ENCODE data around the gene CLEC1A. TPM values are rescaled to one million over a fixed set of nuclear protein-coding genes. Genes with fewer than 3 reads are reported as not detected.

The CLEC1A gene
- total RNA-seq, 8 experiments from 2014 or later: 0.18 to 24.9 (median 0.66) TPM; not detected in 1

DNA sequence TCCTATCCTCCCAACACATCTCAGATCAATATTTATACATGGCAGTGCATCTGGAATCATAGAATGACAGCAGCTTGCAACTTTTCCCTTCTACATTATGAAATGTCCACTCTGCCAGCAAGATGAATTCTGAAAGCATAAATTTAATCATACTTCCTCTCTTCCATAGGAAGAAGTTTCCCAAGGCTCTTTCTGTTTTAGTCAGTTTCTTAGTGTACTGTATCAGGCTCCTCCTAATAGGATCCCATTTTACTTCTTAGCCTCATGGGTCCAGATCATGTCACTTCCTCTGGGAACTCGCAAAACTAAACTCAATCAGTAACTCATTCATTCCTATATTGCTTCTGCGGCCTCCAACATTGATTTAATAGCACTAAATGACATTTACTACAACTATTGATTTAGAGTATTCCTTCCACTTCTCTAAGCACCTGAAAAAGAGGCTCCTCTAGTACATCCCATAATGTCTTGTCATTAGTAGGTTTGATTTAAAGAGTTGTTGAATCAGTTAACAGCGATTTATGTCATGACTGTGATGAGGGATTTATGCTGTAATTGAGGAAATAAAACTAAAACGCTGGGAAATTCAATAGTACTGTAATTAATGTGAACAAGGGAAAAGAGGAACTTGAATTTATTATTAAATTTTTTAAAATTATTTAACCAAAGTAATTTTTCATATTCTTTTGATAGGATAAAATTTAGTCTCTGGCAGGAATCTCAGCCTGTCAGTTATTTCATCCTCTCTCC lies 4.0 kb downstream of the CLEC1A start:
- ATAC-seq (replicated peaks in 6 of 8): no peak
- WGBS, 10 experiments: 43 to 100% (median 88%) methylated on average over 1 to 4 of the region's 4 CpGs
- no peak overlapping the region for H3K27ac ChIP-seq
- no peak overlapping the region for H3K4me3 ChIP-seq
- in situ Hi-C loops (cut with MboI; ENCODE audit: low pct_unique_long_range_greater_than_20kb in 2 of 9, low sequenced_read_pairs in 9 of 9, unreplicated experiment in 9 of 9): no loop called here
- no peaks in the 10 kb centered on the region for H3K4me1 ChIP-seq (replicated peaks in 1 of 2)

DNA sequence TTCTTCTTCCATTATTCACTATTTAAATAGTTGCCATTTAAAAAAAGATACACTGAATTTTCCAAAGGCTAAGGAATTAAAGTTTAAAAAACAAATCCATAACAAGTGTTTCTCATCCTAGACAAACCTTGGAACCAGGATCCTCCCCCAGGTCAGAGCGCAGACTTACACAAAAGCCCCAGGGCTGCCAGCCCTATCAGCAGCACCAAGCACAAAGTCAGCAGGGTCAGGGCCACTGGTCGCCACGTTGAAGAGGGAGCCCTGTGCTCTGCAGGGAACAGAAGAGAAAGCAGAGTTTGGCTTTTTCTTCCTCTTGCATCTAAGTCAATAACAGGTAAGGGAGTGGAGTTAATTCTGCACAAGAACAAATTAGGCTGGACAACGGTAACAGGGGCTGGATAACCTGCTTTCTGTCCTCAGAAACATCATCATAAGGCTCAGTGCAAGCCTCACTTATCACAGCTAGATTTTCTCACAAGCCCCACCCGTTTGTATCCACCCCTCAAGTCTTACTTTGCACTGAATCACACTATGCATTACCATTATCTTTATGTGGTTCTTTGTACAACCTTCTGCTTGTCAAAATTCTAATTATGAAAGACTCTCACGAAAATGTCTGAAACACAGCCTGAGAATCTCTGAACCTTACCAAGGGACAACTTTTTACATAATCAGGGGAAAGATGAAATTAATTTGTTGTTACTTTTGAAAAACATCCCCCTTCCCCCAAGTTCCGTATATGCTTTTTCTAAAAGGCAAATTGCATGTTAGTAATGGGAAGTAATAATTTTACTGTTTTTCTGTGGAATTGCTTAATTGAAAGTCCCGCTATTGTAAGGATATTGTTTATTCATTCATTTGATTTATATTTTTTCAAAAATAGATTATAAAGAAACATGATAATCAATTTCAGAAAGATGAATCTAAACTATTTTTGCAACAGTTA lies 9.6 kb downstream of the CLEC1A start:
- 34 to 100% (median 71%) methylated on average over 3 to 8 of the region's 8 CpGs for WGBS, 10 experiments
- in situ Hi-C loops (cut with MboI; ENCODE audit: low pct_unique_long_range_greater_than_20kb in 2 of 9, low sequenced_read_pairs in 9 of 9, unreplicated experiment in 9 of 9): no loop called here
- Histone ChIP-seq H3K27ac (no peak overlapping the region), H3K4me3 (no peak overlapping the region), H3K4me1 (replicated peaks in 1 of 2) (no peaks in the 10 kb centered on the region)
- peak in 2 of 8 experiments; percentile 46 to 54 for ATAC-seq (replicated peaks in 6 of 8)

DNA sequence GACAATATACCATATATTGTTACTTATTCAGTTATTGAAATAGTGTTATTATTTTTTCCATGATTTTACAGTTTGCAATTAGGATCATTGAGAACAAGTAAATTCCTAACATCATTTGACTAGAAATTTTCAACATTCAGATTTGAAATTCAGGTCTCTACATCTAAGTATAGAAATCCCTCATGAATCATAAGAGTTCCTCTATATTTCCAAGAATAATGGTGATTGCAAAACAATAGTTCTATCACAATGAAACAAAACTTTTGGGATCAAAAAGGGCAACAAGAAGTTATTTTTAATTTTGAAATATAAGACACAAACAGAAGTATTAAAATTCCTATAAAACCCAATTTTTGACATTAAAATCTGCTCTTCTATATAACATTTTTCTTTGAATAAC lies 10.8 kb downstream of the CLEC1A start:
- Histone ChIP-seq H3K4me1 (replicated peaks in 1 of 2) (no peaks in the 10 kb centered on the region), H3K27ac (no peak overlapping the region), H3K4me3 (no peak overlapping the region)
- no peak for ATAC-seq (replicated peaks in 6 of 8)
- in situ Hi-C loops (cut with MboI; ENCODE audit: low pct_unique_long_range_greater_than_20kb in 2 of 9, low sequenced_read_pairs in 9 of 9, unreplicated experiment in 9 of 9): no loop called here

DNA sequence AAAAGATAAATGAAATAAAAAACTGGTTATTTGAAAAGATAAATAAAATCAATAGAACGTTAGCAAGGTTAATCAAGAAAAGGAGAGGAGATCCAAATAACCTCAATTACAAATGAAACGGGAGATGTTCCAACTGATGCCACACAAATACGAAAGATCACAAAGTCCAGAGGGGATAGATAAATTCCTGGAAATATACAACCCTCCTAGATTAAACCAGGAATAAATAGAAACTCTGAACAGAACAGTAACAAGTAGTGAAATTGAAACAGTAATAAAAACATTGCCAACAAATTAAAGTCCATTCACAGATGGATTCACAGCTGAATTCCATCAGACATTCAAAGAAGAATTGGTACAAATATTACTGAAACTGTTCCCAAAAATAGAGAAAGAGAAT lies 12.4 kb downstream of the CLEC1A start:
- 22 to 94% (median 74%) methylated on average over 1 to 3 of the region's 3 CpGs for WGBS, 10 experiments
- no peaks in the 10 kb centered on the region for H3K4me1 ChIP-seq (replicated peaks in 1 of 2)
- ATAC-seq (replicated peaks in 6 of 8): no peak
- in situ Hi-C loops (cut with MboI; ENCODE audit: low pct_unique_long_range_greater_than_20kb in 2 of 9, low sequenced_read_pairs in 9 of 9, unreplicated experiment in 9 of 9): no loop called here
- H3K27ac ChIP-seq: no peak overlapping the region
- no peak overlapping the region for H3K4me3 ChIP-seq

DNA sequence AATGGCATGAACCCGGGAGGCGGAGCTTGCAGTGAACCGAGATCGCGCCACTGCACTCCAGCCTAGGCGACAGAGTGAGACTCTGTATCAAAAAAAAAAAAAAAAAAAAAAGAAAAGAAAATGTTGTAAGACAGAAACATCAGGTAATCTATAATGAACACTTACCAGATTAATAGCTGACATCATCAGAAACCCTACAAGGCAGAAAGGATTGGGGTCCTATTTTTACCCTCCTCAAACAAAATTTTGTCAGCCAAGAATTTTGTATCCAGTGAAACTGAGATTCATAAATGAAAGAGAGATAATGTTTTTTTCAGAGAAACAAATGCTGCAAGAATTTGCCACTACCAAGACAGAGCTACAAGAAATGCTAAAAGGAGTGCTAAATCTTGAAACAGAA lies 14.1 kb downstream of the CLEC1A start:
- in situ Hi-C loops (cut with MboI; ENCODE audit: low pct_unique_long_range_greater_than_20kb in 2 of 9, low sequenced_read_pairs in 9 of 9, unreplicated experiment in 9 of 9): no loop called here
- no peak overlapping the region for H3K27ac ChIP-seq
- 50 to 83% (median 78%) methylated on average over 3 to 6 of the region's 6 CpGs; no CpG with 5 or more reads in 4 of the 10 experiments for WGBS, 10 experiments
- H3K4me3 ChIP-seq: no peak overlapping the region
- ATAC-seq (replicated peaks in 6 of 8): no peak
- no peaks in the 10 kb centered on the region for H3K4me1 ChIP-seq (replicated peaks in 1 of 2)

DNA sequence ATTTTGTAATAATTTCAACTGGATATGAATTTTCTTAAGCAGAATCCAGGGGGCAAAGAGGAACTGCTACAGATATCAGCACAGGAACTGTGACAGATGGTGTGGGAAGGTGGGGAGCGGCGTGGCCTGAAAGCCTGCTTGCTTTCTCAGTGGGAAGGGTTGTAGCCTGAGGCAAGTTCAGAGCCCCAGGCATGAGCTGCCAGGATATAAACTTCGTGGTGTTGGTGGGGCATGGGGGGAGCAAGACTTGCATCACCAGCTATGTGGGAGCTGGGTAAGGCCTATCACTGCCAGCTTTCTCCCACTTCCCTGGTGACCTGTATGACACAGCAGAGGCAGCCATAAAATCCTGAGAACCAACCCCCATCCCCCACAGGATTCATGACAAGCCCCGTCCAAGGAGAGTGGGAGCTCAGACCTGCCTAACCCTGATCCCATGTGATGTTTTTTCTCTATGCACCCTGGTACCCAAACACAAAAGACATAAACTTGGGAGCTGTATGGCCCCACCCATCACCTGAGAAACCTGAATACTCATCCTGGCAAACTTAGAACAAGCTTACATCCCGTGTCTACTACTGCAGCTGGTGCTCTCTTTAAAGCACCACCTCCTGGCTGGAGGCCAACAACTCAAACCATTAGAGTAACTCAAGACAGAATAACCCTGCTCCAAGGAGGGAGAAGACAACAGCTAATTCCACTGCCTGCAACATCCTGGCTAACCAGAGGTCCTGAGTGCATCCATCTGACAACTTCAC lies 16.5 kb downstream of the CLEC1A start:
- WGBS, 10 experiments: 40 to 100% (median 70%) methylated on average over 1 to 5 of the region's 5 CpGs; no CpG with 5 or more reads in 3 of the 10 experiments
- in situ Hi-C loops (cut with MboI; ENCODE audit: low pct_unique_long_range_greater_than_20kb in 2 of 9, low sequenced_read_pairs in 9 of 9, unreplicated experiment in 9 of 9): no loop called here
- Histone ChIP-seq H3K27ac (no peak overlapping the region), H3K4me3 (no peak overlapping the region), H3K4me1 (replicated peaks in 1 of 2) (no peaks in the 10 kb centered on the region)
- no peak for ATAC-seq (replicated peaks in 6 of 8)

DNA sequence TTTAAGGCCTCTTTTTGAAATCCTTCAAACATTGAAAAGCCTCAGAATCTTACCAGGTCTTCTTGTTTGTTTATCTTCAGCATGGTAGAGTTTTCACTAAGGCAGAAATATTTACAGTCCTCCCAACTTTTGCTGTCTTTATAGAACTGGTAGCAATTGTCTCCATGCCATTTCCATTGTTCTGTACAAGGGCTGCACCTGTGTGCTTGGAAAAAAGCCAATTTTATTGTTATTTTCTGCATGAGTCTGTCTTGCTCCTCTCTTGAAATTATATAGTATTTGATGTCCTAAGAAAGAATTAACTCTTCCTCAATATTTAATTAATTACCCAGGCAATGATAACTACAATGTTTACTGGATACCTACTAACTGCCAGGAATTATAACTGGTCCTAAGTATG lies 23.3 kb downstream of the CLEC1A start:
- in situ Hi-C loops (cut with MboI; ENCODE audit: low pct_unique_long_range_greater_than_20kb in 2 of 9, low sequenced_read_pairs in 9 of 9, unreplicated experiment in 9 of 9): no loop called here
- Histone ChIP-seq H3K4me1 (replicated peaks in 1 of 2) (no peaks in the 10 kb centered on the region), H3K4me3 (no peak overlapping the region), H3K27ac (no peak overlapping the region)
- ATAC-seq (replicated peaks in 6 of 8): no peak

DNA sequence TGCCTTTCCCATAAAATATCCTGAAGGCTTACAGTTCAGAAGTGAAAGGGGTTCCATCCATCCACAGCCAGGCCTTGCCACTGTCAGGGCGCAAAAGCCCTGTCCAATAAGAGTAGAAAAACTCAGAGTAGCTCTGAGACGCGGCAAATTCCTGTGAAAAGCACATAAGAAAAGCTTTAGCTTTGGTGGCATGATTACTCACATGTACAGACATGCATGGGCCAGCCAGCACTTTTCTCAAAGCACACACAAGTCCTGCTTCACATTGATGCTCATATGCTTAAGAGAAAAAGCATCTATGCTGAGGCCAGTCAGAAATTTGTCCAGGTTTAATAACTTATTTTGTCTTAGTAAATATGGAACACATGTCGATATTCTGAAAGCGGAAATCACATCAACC lies 25.5 kb downstream of the CLEC1A start:
- Histone ChIP-seq H3K4me1 (replicated peaks in 1 of 2) (no peaks in the 10 kb centered on the region), H3K4me3 (no peak overlapping the region), H3K27ac (no peak overlapping the region)
- 47 to 100% (median 95%) methylated on average over 1 to 5 of the region's 5 CpGs for WGBS, 10 experiments
- ATAC-seq (replicated peaks in 6 of 8): no peak
- in situ Hi-C loops (cut with MboI; ENCODE audit: low pct_unique_long_range_greater_than_20kb in 2 of 9, low sequenced_read_pairs in 9 of 9, unreplicated experiment in 9 of 9): no loop called here

DNA sequence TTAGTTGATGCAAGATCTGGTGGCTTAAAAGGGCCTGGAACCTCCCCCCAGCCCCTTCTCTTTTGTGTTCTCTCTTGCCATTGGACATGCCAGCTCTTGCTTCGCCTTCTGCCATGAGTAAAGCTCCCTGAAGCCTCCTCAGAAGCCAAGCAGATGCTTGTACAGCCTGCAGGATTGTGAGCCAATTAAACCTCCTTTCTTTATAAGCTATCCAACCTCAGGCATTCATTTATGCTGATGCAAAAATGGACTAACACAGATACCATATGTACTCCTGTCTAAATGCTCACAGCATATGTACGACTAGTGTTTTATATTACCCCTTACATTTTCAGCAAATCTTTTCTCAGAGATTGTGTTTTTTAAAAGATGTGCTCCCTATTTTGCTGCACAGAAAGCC lies 26.7 kb downstream of the CLEC1A start:
- peak in 1 of 8 experiments; percentile 51 for ATAC-seq (replicated peaks in 6 of 8)
- Histone ChIP-seq H3K27ac (no peak overlapping the region), H3K4me3 (no peak overlapping the region), H3K4me1 (replicated peaks in 1 of 2) (no peaks in the 10 kb centered on the region)
- 17 to 100% (median 89%) methylated on average over 1 to 2 of the region's 2 CpGs; no CpG with 5 or more reads in 2 of the 10 experiments for WGBS, 10 experiments
- in situ Hi-C loops (cut with MboI; ENCODE audit: low pct_unique_long_range_greater_than_20kb in 2 of 9, low sequenced_read_pairs in 9 of 9, unreplicated experiment in 9 of 9): no loop called here

DNA sequence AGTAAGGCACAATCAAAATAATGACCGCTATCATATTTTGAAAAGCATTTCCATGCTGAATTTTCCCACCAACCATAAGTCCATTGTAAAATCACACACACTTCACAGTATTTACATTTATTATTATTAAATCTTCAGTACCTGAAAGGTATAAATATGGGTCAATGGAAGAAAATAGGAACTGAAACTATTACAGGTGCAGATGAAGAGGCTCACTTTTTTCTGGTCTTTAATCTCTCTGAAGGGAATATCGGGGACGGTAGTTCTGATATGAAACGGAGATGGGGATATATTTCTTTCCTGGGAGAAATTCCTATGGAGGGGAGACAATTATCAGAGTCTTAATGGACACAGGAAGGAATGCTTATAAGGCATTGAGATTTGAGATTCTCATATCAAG lies 28.4 kb downstream of the CLEC1A start:
- Histone ChIP-seq H3K4me1 (replicated peaks in 1 of 2) (no peaks in the 10 kb centered on the region), H3K4me3 (no peak overlapping the region), H3K27ac (no peak overlapping the region)
- WGBS, 10 experiments: 90 to 100% (median 100%) methylated on average over 1 to 4 of the region's 4 CpGs; no CpG with 5 or more reads in 3 of the 10 experiments
- ATAC-seq (replicated peaks in 6 of 8): no peak
- in situ Hi-C loops (cut with MboI; ENCODE audit: low pct_unique_long_range_greater_than_20kb in 2 of 9, low sequenced_read_pairs in 9 of 9, unreplicated experiment in 9 of 9): no loop called here

DNA sequence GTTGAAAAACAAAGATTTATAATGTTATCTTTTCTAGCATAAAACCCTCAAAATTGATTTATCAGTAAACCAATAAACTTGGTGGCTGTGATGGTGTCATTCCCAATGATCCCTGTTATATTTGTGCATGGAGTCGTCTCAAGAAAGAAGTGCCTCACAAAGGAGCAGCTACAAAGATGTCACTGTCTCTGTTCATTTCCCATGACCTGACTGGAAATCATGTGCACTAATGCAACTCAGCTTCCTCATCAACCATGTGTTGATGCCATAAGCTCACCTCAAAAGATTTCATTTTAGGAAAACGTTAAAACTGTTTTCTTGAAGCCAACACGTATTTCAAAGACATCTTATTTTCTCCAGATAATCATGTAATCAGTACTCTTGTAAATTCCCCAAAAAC lies 28.8 kb downstream of the CLEC1A start:
- no peak for ATAC-seq (replicated peaks in 6 of 8)
- WGBS, 10 experiments: 0 to 54% (median 22%) methylated on average over 1 to 3 of the region's 3 CpGs; no CpG with 5 or more reads in 1 of the 10 experiments
- H3K4me1 ChIP-seq (replicated peaks in 1 of 2): no peaks in the 10 kb centered on the region
- H3K27ac ChIP-seq: no peak overlapping the region
- in situ Hi-C loops (cut with MboI; ENCODE audit: low pct_unique_long_range_greater_than_20kb in 2 of 9, low sequenced_read_pairs in 9 of 9, unreplicated experiment in 9 of 9): no loop called here
- H3K4me3 ChIP-seq: no peak overlapping the region

DNA sequence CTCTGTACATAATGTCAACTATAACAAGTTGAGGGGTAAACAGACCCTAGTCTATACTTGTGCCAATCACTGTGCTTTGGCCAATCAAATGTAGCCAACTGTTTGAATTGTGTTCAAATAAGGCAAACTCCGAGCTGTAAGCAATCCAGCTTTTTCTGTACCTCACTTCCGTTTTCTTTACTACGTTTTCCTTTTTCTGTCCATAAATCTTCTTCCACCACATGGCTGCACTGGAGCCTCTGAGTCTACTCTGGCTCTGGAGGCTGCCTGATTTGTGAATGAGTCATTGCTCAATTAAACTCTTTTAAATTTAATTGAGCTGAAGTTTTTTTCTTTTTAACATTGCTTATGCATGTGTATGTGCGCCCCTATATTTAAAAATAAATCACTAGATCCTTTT lies 29.7 kb downstream of the CLEC1A start:
- H3K27ac ChIP-seq: no peak overlapping the region
- WGBS, 10 experiments: 3 to 82% (median 65%) methylated on average over 2 to 4 of the region's 4 CpGs; no CpG with 5 or more reads in 1 of the 10 experiments

DNA sequence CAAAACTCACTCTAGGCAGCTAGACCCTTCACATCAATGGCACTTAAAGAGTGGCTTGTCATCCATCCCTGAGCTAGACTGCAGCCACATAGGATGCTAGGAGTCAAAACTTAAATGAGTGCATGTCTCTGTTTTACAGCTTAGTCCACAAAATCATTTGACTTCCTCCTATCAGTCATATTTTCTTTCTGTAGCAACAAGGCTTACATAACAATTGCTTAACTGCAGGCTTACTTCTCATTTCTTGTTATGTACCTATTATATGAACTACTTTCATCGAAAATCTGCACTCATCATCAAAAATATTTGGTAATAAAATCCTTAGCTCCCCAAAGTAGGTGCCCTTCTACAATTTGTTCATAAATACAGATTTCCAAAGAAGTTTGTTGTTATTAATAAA lies 30.1 kb downstream of the CLEC1A start:
- WGBS, 10 experiments: 40 to 100% (median 73%) methylated on average over 1 of the region's 1 CpG; no CpG with 5 or more reads in 3 of the 10 experiments
- no peak overlapping the region for H3K4me3 ChIP-seq
- H3K4me1 ChIP-seq (replicated peaks in 1 of 2): no peaks in the 10 kb centered on the region
- in situ Hi-C loops (cut with MboI; ENCODE audit: low pct_unique_long_range_greater_than_20kb in 2 of 9, low sequenced_read_pairs in 9 of 9, unreplicated experiment in 9 of 9): no loop called here
- no peak overlapping the region for H3K27ac ChIP-seq
- no peak for ATAC-seq (replicated peaks in 6 of 8)

More for the DNA sequence above, 29.7 kb downstream of the CLEC1A start:
- ATAC-seq (replicated peaks in 6 of 8): peak in 3 of 8 experiments; percentile 41 to 90 (median 77)
- Histone ChIP-seq H3K4me1 (replicated peaks in 1 of 2) (no peaks in the 10 kb centered on the region), H3K4me3 (no peak overlapping the region)
- in situ Hi-C loops (cut with MboI; ENCODE audit: low pct_unique_long_range_greater_than_20kb in 2 of 9, low sequenced_read_pairs in 9 of 9, unreplicated experiment in 9 of 9): no loop called here

Data from motor neuron (in vitro differentiated cells).